Neural cell (in vitro differentiated cells): Measurements from ENCODE around the gene SLC25A47. TPM values are rescaled to one million over a fixed set of nuclear protein-coding genes. Genes with fewer than 3 reads are reported as not detected.

ENCODE experiments used
- H2AFZ ChIP-seq: fragments of 200-600, 300-800 bp; sonication (generic), shearing (Covaris generic); 2 replicates; pipeline ENCODE4 v1.6.0; 2014; ENCODE audit warnings: low read depth, mild to moderate bottlenecking, antibody characterized with exemption, low read length, moderate library complexity
- H3F3A ChIP-seq: fragments of 200-600 bp; shearing (Covaris generic); 2 replicates; pipeline ENCODE4 v1.6.1; 2016; ENCODE audit warnings: mild to moderate bottlenecking, moderate library complexity, mixed read lengths, antibody characterized with exemption, low read length; ENCODE audit not compliant: insufficient read depth, poor library complexity, severe bottlenecking
- H3K27ac ChIP-seq: fragments of 200-600, 300-800 bp; sonication (generic), shearing (Covaris generic); 2 replicates; pipeline ENCODE4 v1.5.1; 2014; ENCODE audit warnings: mild to moderate bottlenecking, low read length, moderate library complexity
- H3K27me3 ChIP-seq: fragments of 300-800, 200-600 bp; sonication (generic), shearing (Covaris generic); 2 replicates; pipeline ENCODE4 v1.6.0; 2014; ENCODE audit warnings: mild to moderate bottlenecking, low read depth, low read length, moderate library complexity; ENCODE audit not compliant: insufficient read depth
- H3K36me3 ChIP-seq: fragments of 300-800, 200-600 bp; sonication (generic), shearing (Covaris generic); 2 replicates; pipeline ENCODE4 v1.5.1; 2014; ENCODE audit warnings: mild to moderate bottlenecking, antibody characterized with exemption, low read length, moderate library complexity; ENCODE audit not compliant: insufficient read depth
- H3K4me2 ChIP-seq: fragments of 300-800, 200-600 bp; sonication (generic), shearing (Covaris generic); 2 replicates; pipeline ENCODE4 v1.6.0; 2014; ENCODE audit warnings: mild to moderate bottlenecking, low read length
- H3K4me3 ChIP-seq: fragments of 300-800, 200-600 bp; sonication (generic), shearing (Covaris generic); 2 replicates; pipeline ENCODE4 v1.5.1; 2014; ENCODE audit warnings: mild to moderate bottlenecking, low read length, moderate library complexity
- H3K79me2 ChIP-seq: fragments of 200-600 bp; shearing (Covaris generic); replicated peaks from 2 replicates; pipeline ENCODE4 v1.6.0; 2014; ENCODE audit warnings: mild to moderate bottlenecking, low read length, moderate library complexity; ENCODE audit not compliant: insufficient read depth
- H3K9ac ChIP-seq: fragments of 300-800, 200-600 bp; sonication (generic), shearing (Covaris generic); 2 replicates; pipeline ENCODE4 v1.6.1; 2016; ENCODE audit warnings: mild to moderate bottlenecking, low read length, mixed read lengths
- H3K9me2 ChIP-seq: fragments of 200-600 bp; shearing (Covaris generic); 2 replicates; pipeline ENCODE4 v1.6.1; 2016; ENCODE audit warnings: mild to moderate bottlenecking, low read length, mixed read lengths; ENCODE audit not compliant: insufficient read depth
- H3K9me3 ChIP-seq: fragments of 200-600, 300-800 bp; sonication (generic), shearing (Covaris generic); 2 replicates; pipeline ENCODE4 v1.6.1; 2016; ENCODE audit warnings: mild to moderate bottlenecking, mixed run types, low read length, moderate library complexity, mixed read lengths
- H4K20me1 ChIP-seq: fragments of 200-600 bp; shearing (Covaris generic); 2 replicates; pipeline ENCODE4 v1.6.1; 2016; ENCODE audit warnings: mild to moderate bottlenecking, mixed run types; ENCODE audit not compliant: insufficient read depth
- CTCF ChIP-seq: fragments of 450-650 bp; IDR thresholded peaks from 2 replicates; pipeline ENCODE4 v1.5.1; 2014; ENCODE audit warnings: antibody characterized with exemption, mild to moderate bottlenecking, moderate library complexity; ENCODE audit not compliant: poor library complexity, severe bottlenecking
- EP300 ChIP-seq: fragments of 450-650 bp; conservative IDR thresholded peaks from 2 replicates; pipeline ENCODE4 v1.6.1; 2014; ENCODE audit warnings: antibody characterized with exemption, mild to moderate bottlenecking, moderate library complexity; ENCODE audit not compliant: poor library complexity, severe bottlenecking
- EZH2 ChIP-seq: fragments of 200-600, 300-800 bp; shearing (Covaris generic), sonication (generic); IDR thresholded peaks from 2 replicates; pipeline ENCODE4 v1.6.1; 2014; ENCODE audit warnings: antibody characterized with exemption, low read length, borderline replicate concordance, mild to moderate bottlenecking; ENCODE audit not compliant: insufficient read depth, poor library complexity, severe bottlenecking
- MXI1 ChIP-seq: fragments of 450-650 bp; conservative IDR thresholded peaks from 2 replicates; pipeline ENCODE4 v1.6.1; 2014; ENCODE audit warnings: antibody characterized with exemption, mild to moderate bottlenecking; ENCODE audit not compliant: poor library complexity, severe bottlenecking
- POLR2AphosphoS5 ChIP-seq: IDR thresholded peaks from 2 replicates; pipeline ENCODE4 v1.6.1; 2012
- RAD21 ChIP-seq: fragments of 450-650 bp; conservative IDR thresholded peaks from 2 replicates; pipeline ENCODE4 v1.6.1; 2014; ENCODE audit warnings: antibody characterized with exemption, mild to moderate bottlenecking, moderate library complexity
- REST ChIP-seq: IDR thresholded peaks from 2 replicates; pipeline ENCODE4 v1.6.1; 2012; ENCODE audit warnings: borderline replicate concordance
- SMC3 ChIP-seq: fragments of 450-650 bp; conservative IDR thresholded peaks from 2 replicates; pipeline ENCODE4 v1.6.1; 2014; ENCODE audit warnings: antibody characterized with exemption, mild to moderate bottlenecking, moderate library complexity; ENCODE audit not compliant: poor library complexity
- TAF1 ChIP-seq: IDR thresholded peaks from 2 replicates; pipeline ENCODE4 v1.6.1; 2012; ENCODE audit warnings: low read depth
- polyA plus RNA-seq: library from polyadenylated mRNA; depleted of rRNA; stranded (reverse); fragments of >200 nt; gene quantifications from 2 replicates; pipeline ENCODE4 v1.2.3, GENCODE V29; 2014

Gene SLC25A47
- polyA plus RNA-seq, 1 donor from 2014 or later: not detected

GRCh38 chr14:100333311-100333710, 10.2 kb downstream of the SLC25A47 start:
- no peak overlapping the region for H3K27ac ChIP-seq
- no peaks in the 10 kb centered on the region for H3K9me2 ChIP-seq
- no peaks in the 10 kb centered on the region for H3K27me3 ChIP-seq
- no peak overlapping the region for H3K4me3 ChIP-seq
- no peaks in the 10 kb centered on the region for H3K79me2 ChIP-seq
- no peak overlapping the region for H3K9ac ChIP-seq
- no peak overlapping the region for H2AFZ ChIP-seq
- no peak for TF ChIP-seq EP300
- TF ChIP-seq TAF1: no peak
- no peak for TF ChIP-seq POLR2AphosphoS5
- TF ChIP-seq EZH2: no peak
- no peak for TF ChIP-seq REST
- TF ChIP-seq RAD21: no peak
- no peak for TF ChIP-seq MXI1
- no peak for TF ChIP-seq CTCF
- no peak for TF ChIP-seq SMC3
- no peaks in the 10 kb centered on the region for H3F3A ChIP-seq
- H3K4me2 ChIP-seq: no peak overlapping the region
- no peaks in the 10 kb centered on the region for H3K36me3 ChIP-seq
- no peaks in the 10 kb centered on the region for H4K20me1 ChIP-seq
- H3K9me3 ChIP-seq: no peaks in the 10 kb centered on the region

- no peaks in the 10 kb centered on the region for H3K9me3 ChIP-seq
Observed at GRCh38 chr14:100333827-100334226, 10.7 kb downstream of the SLC25A47 start.

More at GRCh38 chr14:100333827-100334226, 10.7 kb downstream of the SLC25A47 start:
- TF ChIP-seq REST (no peak), CTCF (no peak), POLR2AphosphoS5 (no peak), SMC3 (no peak), EZH2 (no peak), MXI1 (no peak), RAD21 (no peak), TAF1 (no peak), EP300 (no peak)
- Histone ChIP-seq H3K27ac (no peak overlapping the region), H3K4me3 (no peak overlapping the region), H3K79me2 (no peaks in the 10 kb centered on the region), H4K20me1 (no peaks in the 10 kb centered on the region), H3K27me3 (no peaks in the 10 kb centered on the region), H3K9ac (no peak overlapping the region), H3K9me2 (no peaks in the 10 kb centered on the region), H2AFZ (no peak overlapping the region), H3F3A (no peaks in the 10 kb centered on the region), H3K36me3 (no peaks in the 10 kb centered on the region), H3K4me2 (no peak overlapping the region)
